GM20000 (cell line): ENCODE measurements around the gene ORC2.

Experiments
- DNase-seq: peaks from one replicate; pipeline ENCODE4 v3.0.0; 2012; ENCODE audit warnings: low spot score
- TF ChIP-seq, protein P1 (sequence below): IDR thresholded peaks from 2 replicates; pipeline ENCODE4 v1.5.1; 2012; ENCODE audit warnings: mild to moderate bottlenecking, control low read depth; ENCODE audit errors: extremely low read depth, missing control alignments

ORC2 gene

DNA sequence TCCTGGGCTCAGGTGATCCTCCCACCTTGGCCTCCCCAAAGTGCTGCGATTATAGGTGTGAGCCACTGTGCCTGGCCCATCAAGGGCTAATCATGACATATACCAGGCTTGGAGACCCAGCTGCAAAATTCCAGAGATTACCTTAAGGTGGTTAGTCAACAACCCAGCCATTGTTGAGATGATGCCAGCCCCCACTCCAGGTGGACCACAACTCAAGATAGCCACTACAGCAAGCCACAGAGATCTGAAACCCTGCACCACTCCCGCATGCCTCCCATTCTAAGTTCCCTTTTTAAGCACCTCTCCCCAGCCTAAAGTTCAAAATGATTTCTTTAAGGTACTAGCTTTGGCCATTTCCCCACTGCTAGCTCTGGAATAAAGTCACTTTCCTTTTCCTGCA lies 94.4 kb downstream of the ORC2 start:
- DNase-seq: no peak
- TF ChIP-seq, protein P1, sequence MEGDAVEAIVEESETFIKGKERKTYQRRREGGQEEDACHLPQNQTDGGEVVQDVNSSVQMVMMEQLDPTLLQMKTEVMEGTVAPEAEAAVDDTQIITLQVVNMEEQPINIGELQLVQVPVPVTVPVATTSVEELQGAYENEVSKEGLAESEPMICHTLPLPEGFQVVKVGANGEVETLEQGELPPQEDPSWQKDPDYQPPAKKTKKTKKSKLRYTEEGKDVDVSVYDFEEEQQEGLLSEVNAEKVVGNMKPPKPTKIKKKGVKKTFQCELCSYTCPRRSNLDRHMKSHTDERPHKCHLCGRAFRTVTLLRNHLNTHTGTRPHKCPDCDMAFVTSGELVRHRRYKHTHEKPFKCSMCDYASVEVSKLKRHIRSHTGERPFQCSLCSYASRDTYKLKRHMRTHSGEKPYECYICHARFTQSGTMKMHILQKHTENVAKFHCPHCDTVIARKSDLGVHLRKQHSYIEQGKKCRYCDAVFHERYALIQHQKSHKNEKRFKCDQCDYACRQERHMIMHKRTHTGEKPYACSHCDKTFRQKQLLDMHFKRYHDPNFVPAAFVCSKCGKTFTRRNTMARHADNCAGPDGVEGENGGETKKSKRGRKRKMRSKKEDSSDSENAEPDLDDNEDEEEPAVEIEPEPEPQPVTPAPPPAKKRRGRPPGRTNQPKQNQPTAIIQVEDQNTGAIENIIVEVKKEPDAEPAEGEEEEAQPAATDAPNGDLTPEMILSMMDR: no peak

DNA sequence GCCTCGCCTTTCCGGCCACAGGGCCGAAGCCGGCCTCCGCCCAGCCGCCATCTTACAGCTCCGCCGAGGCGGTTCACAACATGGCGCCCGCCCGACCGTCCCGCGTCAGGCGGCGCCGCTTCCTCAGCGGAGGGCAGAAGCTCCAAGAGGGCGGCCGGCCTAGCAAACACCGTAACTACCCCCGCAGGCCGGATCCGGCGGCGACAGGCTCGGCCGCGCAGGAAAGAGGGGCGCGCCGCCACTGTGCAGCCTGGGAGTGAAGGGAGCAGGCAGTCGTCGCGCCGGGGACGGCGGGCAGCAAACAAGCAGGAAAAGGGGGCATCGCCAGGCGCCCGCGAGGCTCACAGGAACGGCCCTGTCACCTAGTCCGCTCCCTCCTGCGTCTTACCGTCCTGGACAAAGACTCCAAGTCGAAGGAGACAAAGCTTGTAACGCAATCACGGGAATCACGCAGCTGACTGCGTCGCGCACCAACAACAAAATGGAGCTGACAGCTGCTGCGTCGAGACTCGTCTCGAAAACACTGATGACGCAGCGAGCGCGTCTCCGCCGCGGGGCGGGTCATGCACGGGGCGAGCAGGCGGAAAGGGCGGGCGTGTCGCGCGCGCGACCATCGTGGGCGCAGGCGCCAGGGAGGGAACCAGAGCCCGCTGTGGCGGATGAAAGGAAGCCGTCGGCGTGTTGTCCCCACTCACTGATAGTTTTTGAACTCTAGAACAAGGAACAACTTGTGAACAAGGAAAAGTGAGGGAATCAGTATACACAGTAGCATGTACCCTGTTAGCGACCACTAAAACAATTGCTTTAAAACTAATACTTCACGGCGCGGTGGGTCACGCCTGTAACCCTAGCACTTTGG lies 99.1 kb downstream of the ORC2 start, which contains the start of gene CLK1:
Gene CLK1, minus strand, starts transcription at position 483 of the 859 bp plus-strand sequence. CDS start 2,796 bp downstream, outside the sequence.
- TF ChIP-seq, protein P1: no peak
- peak; percentile 94 for DNase-seq

DNA sequence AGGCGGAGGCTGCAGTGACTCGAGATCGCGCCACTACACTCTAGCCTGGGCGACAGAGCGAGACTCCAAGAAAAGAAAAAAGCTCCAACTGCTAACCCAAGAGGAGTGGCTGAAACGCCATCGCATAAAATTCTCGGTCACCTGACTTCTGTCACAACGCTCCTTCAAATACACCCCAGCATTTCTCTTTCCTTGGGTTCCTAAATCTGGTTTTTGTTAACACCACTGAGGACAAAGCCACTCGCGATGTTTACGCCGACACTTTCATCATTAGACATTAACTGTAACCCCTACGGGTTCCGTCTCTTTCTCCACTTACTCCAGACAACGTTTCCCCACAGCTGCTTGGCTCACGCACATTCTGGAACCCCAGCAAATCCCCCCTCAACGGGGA lies 99.7 kb downstream of the ORC2 start:
- TF ChIP-seq, protein P1: no peak
- no peak for DNase-seq

DNA sequence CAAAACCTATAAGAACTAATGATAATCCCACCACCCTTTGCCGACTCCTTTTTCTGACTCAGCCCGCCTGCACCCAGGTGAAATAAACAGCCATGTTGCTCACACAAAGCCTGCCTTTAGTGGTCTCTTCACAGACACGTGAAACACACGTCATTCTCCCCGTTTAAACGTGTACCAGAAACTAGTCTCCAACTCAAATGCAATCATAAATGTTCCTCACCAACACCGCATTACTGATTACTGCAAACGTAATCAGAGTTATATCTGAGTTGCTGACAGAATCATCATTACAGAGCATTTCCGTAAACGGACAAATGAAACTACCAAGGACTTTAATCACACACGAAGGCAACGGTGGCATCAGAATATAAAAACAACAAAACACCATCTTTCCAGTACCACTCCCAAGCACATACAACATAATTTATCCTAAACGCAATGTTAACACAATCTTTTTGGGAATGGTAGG lies 100.9 kb downstream of the ORC2 start:
- TF ChIP-seq, protein P1: no peak
- peak; percentile 51 for DNase-seq

DNA sequence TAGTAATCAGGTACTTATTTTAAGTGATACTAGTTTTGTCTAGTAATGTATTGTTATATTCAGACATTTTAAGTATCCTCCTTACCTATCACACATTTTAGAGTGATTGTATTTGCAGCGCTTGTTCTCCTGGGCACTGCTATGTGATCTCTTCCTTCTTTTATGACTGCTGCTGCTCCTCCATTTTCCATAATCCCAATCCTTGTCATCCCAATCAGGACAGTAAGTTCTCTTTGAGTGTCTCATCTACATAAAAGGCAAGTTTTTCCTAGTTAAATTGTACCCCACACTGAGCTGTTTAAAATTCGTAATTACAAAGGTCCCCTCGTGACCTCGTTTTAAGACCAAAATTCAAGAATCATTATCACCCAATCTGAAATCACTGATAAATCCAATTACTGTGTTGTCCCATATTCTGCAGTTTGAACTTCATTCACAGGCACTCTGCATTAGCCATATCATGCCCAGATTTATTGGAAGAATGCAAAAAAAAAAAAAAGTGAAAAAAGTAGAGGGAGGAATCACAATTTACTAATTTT lies 101.8 kb downstream of the ORC2 start:
- DNase-seq: no peak
- TF ChIP-seq, protein P1: no peak

DNA sequence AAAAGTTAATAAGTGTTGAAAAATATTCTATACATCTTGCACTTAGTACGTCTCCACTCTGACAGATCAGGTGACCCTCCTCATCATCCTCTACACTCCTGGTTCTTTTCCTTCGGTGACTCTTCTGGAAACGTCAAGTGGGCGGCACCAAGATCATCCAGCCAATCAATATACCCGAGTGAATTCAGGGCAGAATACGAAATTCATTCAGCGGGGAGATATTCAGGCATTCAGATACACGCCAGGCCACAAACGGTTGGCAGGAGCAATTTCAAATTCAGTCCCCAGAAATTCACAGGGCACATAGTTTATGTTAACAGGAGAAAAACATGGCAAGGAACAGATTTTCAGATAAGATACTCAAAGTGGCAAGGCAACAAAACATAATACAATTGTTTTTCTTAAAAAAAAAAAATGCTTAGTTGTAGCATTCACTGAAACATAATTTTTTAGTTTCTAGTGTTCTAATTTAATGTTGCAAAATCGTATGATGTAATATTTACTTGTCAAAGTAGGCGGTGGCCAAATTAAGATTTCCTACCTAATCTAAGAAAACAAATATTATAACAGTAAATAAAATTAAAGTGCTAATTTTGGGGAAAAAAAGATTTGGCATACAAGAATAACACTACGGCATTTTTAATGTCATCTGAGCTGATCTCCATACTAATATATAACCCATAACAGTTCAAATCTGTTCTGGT lies 103.2 kb downstream of the ORC2 start:
- TF ChIP-seq, protein P1: no peak
- DNase-seq: no peak
